Activated CD8-positive, alpha-beta memory T cell treated with anti-CD3 and anti-CD28 coated beads for 1 hour (primary cell): ENCODE measurements around the gene IMP4.

Experiments
- DNase-seq, 2 donors: peaks; one replicate each; pipeline ENCODE4 v3.0.0-alpha.2; 2020; ENCODE audit warnings: low read depth in 1 of 2; ENCODE audit errors: extremely low read depth in 1 of 2

The IMP4 gene

GRCh38 chr2:130336150-130336876 is 6.4 kb upstream of the IMP4 start:
- no peak for DNase-seq

- DNase-seq, result no peak
Measured at GRCh38 chr2:130336877-130337734, 5.6 kb upstream of the IMP4 start.

GRCh38 chr2:130337735-130338325 is 4.9 kb upstream of the IMP4 start:
- DNase-seq, result no peak

- DNase-seq, result no peak
Measured at GRCh38 chr2:130338793-130339345, 3.8 kb upstream of the IMP4 start.

GRCh38 chr2:130339885-130340745 is 2.6 kb upstream of the IMP4 start:
- no peak for DNase-seq

GRCh38 chr2:130341562-130342019 is 1.1 kb upstream of the IMP4 start:
- no peak for DNase-seq

- peak; percentile 27 to 63 for DNase-seq
Measured at GRCh38 chr2:130342020-130342532, 621 bp upstream of the IMP4 start.

GRCh38 chr2:130344578-130344977 is 1.9 kb downstream of the IMP4 start:
- DNase-seq, result no peak

- no peak for DNase-seq
Measured at GRCh38 chr2:130345091-130345490, 2.4 kb downstream of the IMP4 start.

- DNase-seq, result no peak
Measured at GRCh38 chr2:130345611-130346010, 2.9 kb downstream of the IMP4 start.

- no peak for DNase-seq
Measured at GRCh38 chr2:130346041-130346740, 3.5 kb downstream of the IMP4 start.

GRCh38 chr2:130346741-130347066 is 4.0 kb downstream of the IMP4 start:
- no peak for DNase-seq

- no peak for DNase-seq
Measured at GRCh38 chr2:130347220-130347925, 4.7 kb downstream of the IMP4 start.

- no peak for DNase-seq
Measured at GRCh38 chr2:130349174-130349573, 6.5 kb downstream of the IMP4 start.

GRCh38 chr2:130351711-130352110 is 9.0 kb downstream of the IMP4 start:
- no peak for DNase-seq

GRCh38 chr2:130352237-130352636 is 9.5 kb downstream of the IMP4 start:
- DNase-seq, result no peak

GRCh38 chr2:130353291-130354138 is 10.8 kb downstream of the IMP4 start:
- DNase-seq, result no peak

- no peak for DNase-seq
Measured at GRCh38 chr2:130354139-130354428, 11.4 kb downstream of the IMP4 start.
